ENCODE measurements around the gene TBXA2R.

DNA sequence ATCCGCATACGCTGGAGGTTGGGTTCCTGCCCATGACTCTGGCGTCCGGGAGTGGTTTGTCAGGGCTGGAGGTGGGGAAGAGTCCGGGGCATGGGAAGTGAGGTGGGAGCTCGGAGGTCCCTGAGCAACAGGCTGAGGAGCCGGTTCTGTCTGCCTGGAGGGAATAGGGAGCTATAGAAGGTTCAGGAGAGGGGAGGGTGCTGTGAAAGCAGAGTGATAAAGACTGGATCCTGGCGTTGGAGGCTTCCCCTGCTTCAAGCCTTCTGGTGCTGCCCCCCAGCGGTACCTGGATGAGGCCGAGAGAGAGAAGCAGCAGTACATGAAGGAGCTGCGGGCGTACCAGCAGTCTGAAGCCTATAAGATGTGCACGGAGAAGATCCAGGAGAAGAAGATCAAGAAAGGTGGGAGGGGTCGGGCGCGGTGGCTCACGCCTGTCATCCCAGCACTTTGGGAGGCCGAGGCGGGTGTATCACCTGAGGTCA is 31.4 kb downstream of the TBXA2R start:
- TF ChIP-seq CTCF (IDR thresholded peaks at IDR 0.05) (no peak), POLR2AphosphoS5 (IDR thresholded peaks at IDR 0.05) (no peak)

Data from breast epithelium (tissue), 3 donors.